GM23338 (cell line): ENCODE data around the gene MRPL1. TPM values are rescaled to one million over a fixed set of nuclear protein-coding genes. Genes with fewer than 3 reads are reported as not detected.

Experiments used
- ATAC-seq: fragments of 200-7000 bp; cut with Tn5 transposase; 3 replicates; pipeline ENCODE4 v1.9.1; 2020
- DNase-seq: peaks from one replicate; pipeline ENCODE4 v3.0.0-alpha.2; 2015; ENCODE audit warnings: low spot score
- H2AFZ ChIP-seq: fragments of 200-600 bp; sonication (generic); 2 replicates; pipeline ENCODE4 v1.8.0; 2016; ENCODE audit warnings: antibody characterized with exemption, mild to moderate bottlenecking, moderate library complexity
- H3F3A ChIP-seq: fragments of 200-600 bp; sonication (generic); replicated peaks from 2 replicates; pipeline ENCODE4 v1.8.0; 2017; ENCODE audit warnings: antibody characterized with exemption, mixed run types, low read depth
- H3K27ac ChIP-seq: fragments of 200-600 bp; sonication (generic); 2 replicates; pipeline ENCODE4 v1.6.1; 2016; ENCODE audit warnings: low read depth
- H3K27me3 ChIP-seq: fragments of 200-600 bp; sonication (generic); 2 replicates; pipeline ENCODE4 v1.8.0; 2016; ENCODE audit warnings: mild to moderate bottlenecking, mixed run types, moderate library complexity; ENCODE audit not compliant: insufficient read depth
- H3K36me3 ChIP-seq: fragments of 200-600 bp; sonication (generic); 2 replicates; pipeline ENCODE4 v1.8.0; 2016; ENCODE audit warnings: mild to moderate bottlenecking; ENCODE audit not compliant: insufficient read depth
- H3K4me1 ChIP-seq: fragments of 200-600 bp; sonication (generic); 2 replicates; pipeline ENCODE4 v1.8.0; 2016; ENCODE audit warnings: mild to moderate bottlenecking, moderate library complexity; ENCODE audit not compliant: insufficient read depth
- H3K4me2 ChIP-seq: fragments of 200-600 bp; sonication (generic); 2 replicates; pipeline ENCODE4 v1.7.1; 2017; ENCODE audit warnings: mixed run types
- H3K4me3 ChIP-seq: fragments of 200-600 bp; sonication (generic); 2 replicates; pipeline ENCODE4 v1.6.1; 2016; ENCODE audit warnings: mixed run types
- H3K79me2 ChIP-seq: fragments of 200-600 bp; sonication (generic); replicated peaks from 2 replicates; pipeline ENCODE4 v1.8.0; 2017; ENCODE audit warnings: mild to moderate bottlenecking; ENCODE audit not compliant: insufficient read depth
- H3K9me2 ChIP-seq: fragments of 200-600 bp; sonication (generic); 2 replicates; pipeline ENCODE4 v1.8.0; 2017; ENCODE audit not compliant: insufficient read depth
- H4K20me1 ChIP-seq: fragments of 200-600 bp; sonication (generic); replicated peaks from 2 replicates; pipeline ENCODE4 v1.8.0; 2017; ENCODE audit warnings: mild to moderate bottlenecking; ENCODE audit not compliant: insufficient read depth
- H3K27ac Mint-ChIP-seq: 2 replicates; pipeline ENCODE4 v1.8.0; 2020; ENCODE audit warnings: inconsistent platforms, mild to moderate bottlenecking, moderate library complexity, mixed read lengths
- H3K27me3 Mint-ChIP-seq: 3 replicates; pipeline ENCODE4 v1.8.0; 2022; ENCODE audit warnings: low read depth, mild to moderate bottlenecking, moderate library complexity, mixed read lengths, inconsistent platforms; ENCODE audit not compliant: insufficient read depth, poor library complexity
- H3K36me3 Mint-ChIP-seq: 3 replicates; pipeline ENCODE4 v1.8.0; 2021; ENCODE audit warnings: low read depth, mild to moderate bottlenecking, inconsistent platforms, moderate library complexity, mixed read lengths
- H3K4me1 Mint-ChIP-seq: 3 replicates; pipeline ENCODE4 v1.8.0; 2020; ENCODE audit warnings: mild to moderate bottlenecking, inconsistent platforms, mixed read lengths
- H3K4me3 Mint-ChIP-seq: 3 replicates; pipeline ENCODE4 v1.8.0; 2021; ENCODE audit warnings: moderate library complexity, mild to moderate bottlenecking, inconsistent platforms, mixed read lengths
- H3K9me3 Mint-ChIP-seq: 3 replicates; pipeline ENCODE4 v1.8.0; 2020; ENCODE audit warnings: moderate library complexity, mild to moderate bottlenecking, inconsistent platforms, mixed read lengths
- CREB1 ChIP-seq: fragments of 250-450 bp; sonication (Bioruptor Pico); IDR thresholded peaks from 2 replicates; pipeline ENCODE4 v1.5.0; 2020; ENCODE audit warnings: low read depth, mild to moderate bottlenecking, moderate library complexity
- CTCF ChIP-seq, 2 experiments: fragments of 200-600 bp in 1 of 2; sonication (generic) in 1 of 2; conservative IDR thresholded peaks; 2 replicates each; pipeline versions ENCODE4 v1.5.1 to v1.6.1; 2016 to 2017; ENCODE audit warnings: antibody characterized with exemption in 2 of 2, low read depth in 2 of 2, mild to moderate bottlenecking in 2 of 2, moderate library complexity in 1 of 2
- ETS1 ChIP-seq: IDR thresholded peaks from 2 replicates; pipeline ENCODE4 v1.6.1; 2016; ENCODE audit warnings: antibody characterized with exemption
- EZH2 ChIP-seq: fragments of 200-600 bp; sonication (generic); IDR thresholded peaks from one replicate; pipeline ENCODE4 v1.8.0; 2017; ENCODE audit warnings: antibody characterized with exemption, mild to moderate bottlenecking, low read depth; ENCODE audit not compliant: unreplicated experiment
- EZH2phosphoT487 ChIP-seq: fragments of 200-600 bp; sonication (generic); IDR thresholded peaks from one replicate; pipeline ENCODE4 v1.8.1; 2018; ENCODE audit warnings: antibody characterized with exemption; ENCODE audit not compliant: unreplicated experiment
- JUNB ChIP-seq: IDR thresholded peaks from one replicate; pipeline ENCODE4 v1.6.1; 2016; ENCODE audit warnings: antibody characterized with exemption; ENCODE audit not compliant: unreplicated experiment
- NANOG ChIP-seq: IDR thresholded peaks from 2 replicates; pipeline ENCODE4 v1.6.1; 2016; ENCODE audit warnings: antibody characterized with exemption, borderline replicate concordance
- POLR2AphosphoS5 ChIP-seq: IDR thresholded peaks from 2 replicates; pipeline ENCODE4 v1.6.1; 2016; ENCODE audit warnings: antibody characterized with exemption, low read depth
- REST ChIP-seq: IDR thresholded peaks from one replicate; pipeline ENCODE4 v1.6.1; 2018; ENCODE audit warnings: antibody characterized with exemption; ENCODE audit not compliant: unreplicated experiment
- ZNF114 ChIP-seq: fragments of 250-450 bp; sonication (Bioruptor Pico); IDR thresholded peaks from 2 replicates; pipeline ENCODE4 v1.5.0; 2020; ENCODE audit warnings: mild to moderate bottlenecking, moderate library complexity
- ZNF462 ChIP-seq: fragments of 250-450 bp; sonication (Bioruptor Pico); IDR thresholded peaks from 2 replicates; pipeline ENCODE4 v1.5.0; 2020; ENCODE audit warnings: mild to moderate bottlenecking, moderate library complexity
- polyA plus RNA-seq: library from polyadenylated mRNA; unstranded; fragments of >200 nt; fragmentation: Nextera tagmentation; extraction: Ambion mirVana; gene quantifications from 2 replicates; pipeline ENCODE4 v1.2.1, GENCODE V29; 2016
- total RNA-seq: library from RNA; depleted of rRNA; stranded (reverse); fragments of >200 nt; shearing (Covaris generic); gene quantifications from 2 replicates; pipeline ENCODE4 v1.2.3, GENCODE V29; 2014

MRPL1 gene
- total and polyA plus RNA-seq, 2 experiments from 2014 or later, result 29.2 to 46.5 TPM

- TF ChIP-seq ETS1, result no peak
- no peak for TF ChIP-seq JUNB
- TF ChIP-seq NANOG, result no peak
- TF ChIP-seq POLR2AphosphoS5, result no peak
- no peak for TF ChIP-seq EZH2phosphoT487
- TF ChIP-seq CREB1, result no peak
- TF ChIP-seq ZNF462, result no peak
These were observed 68.2 kb downstream of the MRPL1 start (continued) for GRCh38 chr4:77930876-77931275.

GRCh38 chr4:77931452-77932135, 69.0 kb downstream of the MRPL1 start:
- H3K4me3 ChIP-seq, result no peak overlapping the region
- no peaks in the 10 kb centered on the region for H3K9me3 Mint-ChIP-seq
- 0 out of 3 replicates have a peak, but pooled peaks cover 5% of the 10 kb centered on the region for H3K36me3 Mint-ChIP-seq
- DNase-seq (no peak), ATAC-seq (no peak)
- no peaks in the 10 kb centered on the region for H4K20me1 ChIP-seq
- H3K79me2 ChIP-seq, result no peaks in the 10 kb centered on the region
- no peak overlapping the region for H3K4me3 Mint-ChIP-seq
- H3K9me2 ChIP-seq, result no peaks in the 10 kb centered on the region
- H3K27ac ChIP-seq, result no peak overlapping the region
- H3K27ac Mint-ChIP-seq, result no peak overlapping the region
- no peak overlapping the region for H3K4me2 ChIP-seq
- H2AFZ ChIP-seq, result no peak overlapping the region
- H3K36me3 ChIP-seq, result no peaks in the 10 kb centered on the region
- H3K4me1 ChIP-seq, result no peaks in the 10 kb centered on the region
- H3K4me1 Mint-ChIP-seq, result no peaks in the 10 kb centered on the region
- H3K27me3 ChIP-seq, result no peaks in the 10 kb centered on the region
- peaks cover 7% of the 10 kb centered on the region for H3K27me3 Mint-ChIP-seq
- no peaks in the 10 kb centered on the region for H3F3A ChIP-seq
- TF ChIP-seq NANOG (no peak), REST (no peak), EZH2 (no peak), ETS1 (no peak), ZNF114 (no peak), CTCF (conservative IDR thresholded peaks at IDR 0.05; ENCODE audit: low read depth in 2 of 2) (no peak)
